HCT116 (cell line): ENCODE measurements around the gene BTBD18. TPM values are rescaled to one million over a fixed set of nuclear protein-coding genes. Genes with fewer than 3 reads are reported as not detected.

Experiments used
- ATAC-seq: fragments of 200-7000 bp; cut with Tn5 transposase; 2 replicates; pipeline ENCODE4 v1.9.1; 2020; ENCODE audit warnings: mild to moderate bottlenecking, moderate library complexity
- BruUV-seq: library from RNA; stranded (reverse); fragments of 400-500 nt; replicated peaks from 2 replicates; lab custom pipeline; 2021; lab: Mats Ljungman, UMichigan
- CTCF ChIA-PET: fragments of 300-600 bp; sonication (Branson Sonifier 250); formaldehyde crosslinking; loops from one replicate; lab custom pipeline; 2021; ENCODE audit warnings: antibody characterized with exemption; lab: Charles Lee
- POLR2A ChIA-PET: fragments of 300-600, 350-600 bp; sonication (Branson Sonifier 250); formaldehyde crosslinking; loops from one replicate; lab custom pipeline; 2021; ENCODE audit warnings: antibody characterized with exemption; lab: Charles Lee
- RAD21 ChIA-PET, 2 experiments: fragments of 300-600 bp; sonication (Branson Sonifier 250); formaldehyde crosslinking; loops; one replicate each; lab custom pipeline; 2023; ENCODE audit warnings: low total read pairs in 2 of 2; ENCODE audit not compliant: uncharacterized antibody in 2 of 2, unreplicated experiment in 2 of 2, low non-redundant PET in 1 of 2; lab: Charles Lee
- DNase-seq: peaks from one replicate; pipeline ENCODE4 v3.0.0-alpha.2; 2010; ENCODE audit warnings: low read depth, low spot score
- H2AFZ ChIP-seq: fragments of 200-600 bp; shearing (Covaris generic), sonication (generic); 2 replicates; pipeline ENCODE4 v1.6.1; 2017; ENCODE audit warnings: low read depth, mixed run types, mixed read lengths, antibody characterized with exemption, low read length; ENCODE audit not compliant: poor library complexity, severe bottlenecking
- H3K27ac ChIP-seq: 2 replicates; pipeline ENCODE4 v1.5.1; 2012; ENCODE audit warnings: low read depth, low read length
- H3K27me3 ChIP-seq: fragments of 200-600 bp; sonication (generic); 2 replicates; pipeline ENCODE4 v1.6.1; 2016; ENCODE audit warnings: mixed run types, low read length, mixed read lengths; ENCODE audit not compliant: insufficient read depth
- H3K36me3 ChIP-seq, 2 experiments: fragments of 200-500 bp in 1 of 2; fragments of 200-600 bp in 1 of 2; sonication (Bioruptor generic) in 1 of 2; sonication (generic) in 1 of 2; 2 replicates each; pipeline versions ENCODE4 v1.5.1 to v1.6.1; 2014 to 2016; ENCODE audit warnings: low read length in 2 of 2, inconsistent platforms in 1 of 2, mixed read lengths in 1 of 2, mixed run types in 1 of 2; ENCODE audit not compliant: insufficient read depth in 2 of 2, control insufficient read depth in 1 of 2
- H3K4me1 ChIP-seq, 2 experiments: fragments of 200-600 bp in 1 of 2; sonication (generic) in 1 of 2; 2 replicates each; pipeline versions ENCODE4 v1.5.1 to v1.6.1; 2012 to 2017; ENCODE audit warnings: low read length in 2 of 2, inconsistent platforms in 1 of 2, mild to moderate bottlenecking in 1 of 2, mixed read lengths in 1 of 2, mixed run types in 1 of 2, moderate library complexity in 1 of 2; ENCODE audit not compliant: insufficient read depth in 2 of 2, control insufficient read depth in 1 of 2
- H3K4me2 ChIP-seq: fragments of 200-600 bp; sonication (generic); 2 replicates; pipeline ENCODE4 v1.6.1; 2017; ENCODE audit warnings: mixed run types, low read length, mixed read lengths
- H3K4me3 ChIP-seq, 2 experiments: fragments of 200-600 bp in 1 of 2; sonication (generic) in 1 of 2; replicated peaks in 1 of 2; 2 replicates each; pipeline ENCODE4 v1.5.1; 2011 to 2016; ENCODE audit warnings: low read length in 2 of 2, control low read depth in 1 of 2, low read depth in 1 of 2, mild to moderate bottlenecking in 1 of 2, mixed read lengths in 1 of 2, mixed run types in 1 of 2
- H3K79me2 ChIP-seq: fragments of 200-600 bp; sonication (generic); 2 replicates; pipeline ENCODE4 v1.6.1; 2017; ENCODE audit warnings: mild to moderate bottlenecking, mixed run types, low read length, moderate library complexity, mixed read lengths; ENCODE audit not compliant: insufficient read depth
- H3K9ac ChIP-seq: fragments of 200-600 bp; sonication (generic); 2 replicates; pipeline ENCODE4 v1.6.1; 2016; ENCODE audit warnings: low read length, mixed read lengths
- H3K9me2 ChIP-seq: fragments of 200-600 bp; sonication (generic), shearing (Covaris generic); 2 replicates; pipeline ENCODE4 v1.6.1; 2017; ENCODE audit warnings: mixed run types, mild to moderate bottlenecking, moderate library complexity; ENCODE audit not compliant: insufficient read depth
- H3K9me3 ChIP-seq, 2 experiments: fragments of 200-500 bp in 1 of 2; fragments of 200-600 bp in 1 of 2; sonication (Bioruptor generic) in 1 of 2; sonication (generic) in 1 of 2; 2 replicates each; pipeline ENCODE4 v1.6.1; 2014 to 2017; ENCODE audit warnings: low read length in 2 of 2, mixed read lengths in 2 of 2, inconsistent platforms in 1 of 2, low read depth in 1 of 2, mild to moderate bottlenecking in 1 of 2, mixed run types in 1 of 2, moderate library complexity in 1 of 2; ENCODE audit not compliant: control insufficient read depth in 1 of 2, insufficient read depth in 1 of 2
- H4K20me1 ChIP-seq: fragments of 200-600 bp; sonication (generic), shearing (Covaris generic); 2 replicates; pipeline ENCODE4 v1.6.1; 2017; ENCODE audit warnings: mixed run types, mild to moderate bottlenecking, moderate library complexity; ENCODE audit not compliant: insufficient read depth
- ATF3 ChIP-seq: IDR thresholded peaks from 2 replicates; pipeline ENCODE4 v1.6.1; 2012
- CBX3 ChIP-seq: IDR thresholded peaks from 2 replicates; pipeline ENCODE4 v1.6.1; 2012; ENCODE audit warnings: low read depth
- CEBPB ChIP-seq: IDR thresholded peaks from 2 replicates; pipeline ENCODE4 v1.6.1; 2012; ENCODE audit warnings: low read depth
- EZH2 ChIP-seq: fragments of 200-600 bp; sonication (generic); IDR thresholded peaks from 2 replicates; pipeline ENCODE4 v1.6.1; 2017; ENCODE audit warnings: antibody characterized with exemption, mixed run types
- POLR2AphosphoS5 ChIP-seq: IDR thresholded peaks from 2 replicates; pipeline ENCODE4 v1.6.1; 2011; ENCODE audit warnings: mild to moderate bottlenecking, low read depth, low read length, moderate library complexity
- RAD21 ChIP-seq: IDR thresholded peaks from 2 replicates; pipeline ENCODE4 v1.6.1; 2012; ENCODE audit warnings: low read depth, mild to moderate bottlenecking
- SIN3A ChIP-seq: IDR thresholded peaks from 2 replicates; pipeline ENCODE4 v1.6.1; 2012; ENCODE audit warnings: low read depth
- SP1 ChIP-seq: IDR thresholded peaks from 2 replicates; pipeline ENCODE4 v1.6.1; 2012; ENCODE audit warnings: low read depth
- YY1 ChIP-seq: IDR thresholded peaks from 2 replicates; pipeline ENCODE4 v1.6.1; 2011; ENCODE audit warnings: low read length, low read depth, moderate library complexity, mild to moderate bottlenecking; ENCODE audit not compliant: insufficient replicate concordance; ENCODE audit errors: extremely low read depth
- ZFX ChIP-seq: fragments of 450-650 bp; IDR thresholded peaks from 2 replicates; pipeline ENCODE4 v1.6.1; 2017
- intact Hi-C: fragments of 100-400 bp; cut with micrococcal nuclease; formaldehyde crosslinking; loops from 2 replicates; pipeline ENCODE4 v1.10.0; 2022
- total RNA-seq: library from RNA; stranded (reverse); gene quantifications from one replicate; pipeline ENCODE4 v1.2.1, GENCODE V29; 2021; ENCODE audit not compliant: unreplicated experiment
- TF ChIP-seq, protein P1 (sequence below), 3 experiments: fragments of 200-600 bp in 1 of 3; sonication (generic) in 1 of 3; IDR thresholded peaks in 2 of 3; conservative IDR thresholded peaks in 1 of 3; 2 replicates each; pipeline ENCODE4 v1.5.1; 2012 to 2017; ENCODE audit warnings: low read depth in 2 of 3, low read length in 2 of 3, antibody characterized with exemption in 1 of 3, borderline replicate concordance in 1 of 3, control low read depth in 1 of 3, mild to moderate bottlenecking in 1 of 3, mixed read lengths in 1 of 3, mixed run types in 1 of 3, moderate library complexity in 1 of 3; ENCODE audit not compliant: insufficient read depth in 1 of 3
- TF ChIP-seq, protein P2 (sequence below): IDR thresholded peaks from 2 replicates; pipeline ENCODE4 v1.6.1; 2012

BTBD18 gene
- total RNA-seq, 1 experiment from 2014 or later: not detected

GRCh38 chr11:57752954-57753353 lies 1.3 kb upstream of the BTBD18 start:
- ChIA-PET POLR2A (interaction anchor here (2.2 kb wide), 1 partner anchor 47 kb away, joined by 12 read pairs; no protein-coding TSS in a partner anchor), CTCF (interaction anchor here (2.2 to 6.2 kb wide), 2 partner anchors 25 to 48 kb away, joined by 12 to 95 read pairs; no protein-coding TSS in a partner anchor), RAD21 (interaction anchor here in 1 of 2 experiments (0.9 kb wide), 1 partner anchor 46 kb away, joined by 4 read pairs; no protein-coding TSS in a partner anchor)
- TF ChIP-seq CBX3 (no peak), RAD21 (no peak), SP1 (no peak), SIN3A (no peak), EZH2 (no peak), YY1 (no peak), POLR2AphosphoS5 (no peak), CEBPB (no peak), ZFX (no peak), ATF3 (no peak)
- TF ChIP-seq, protein P1, sequence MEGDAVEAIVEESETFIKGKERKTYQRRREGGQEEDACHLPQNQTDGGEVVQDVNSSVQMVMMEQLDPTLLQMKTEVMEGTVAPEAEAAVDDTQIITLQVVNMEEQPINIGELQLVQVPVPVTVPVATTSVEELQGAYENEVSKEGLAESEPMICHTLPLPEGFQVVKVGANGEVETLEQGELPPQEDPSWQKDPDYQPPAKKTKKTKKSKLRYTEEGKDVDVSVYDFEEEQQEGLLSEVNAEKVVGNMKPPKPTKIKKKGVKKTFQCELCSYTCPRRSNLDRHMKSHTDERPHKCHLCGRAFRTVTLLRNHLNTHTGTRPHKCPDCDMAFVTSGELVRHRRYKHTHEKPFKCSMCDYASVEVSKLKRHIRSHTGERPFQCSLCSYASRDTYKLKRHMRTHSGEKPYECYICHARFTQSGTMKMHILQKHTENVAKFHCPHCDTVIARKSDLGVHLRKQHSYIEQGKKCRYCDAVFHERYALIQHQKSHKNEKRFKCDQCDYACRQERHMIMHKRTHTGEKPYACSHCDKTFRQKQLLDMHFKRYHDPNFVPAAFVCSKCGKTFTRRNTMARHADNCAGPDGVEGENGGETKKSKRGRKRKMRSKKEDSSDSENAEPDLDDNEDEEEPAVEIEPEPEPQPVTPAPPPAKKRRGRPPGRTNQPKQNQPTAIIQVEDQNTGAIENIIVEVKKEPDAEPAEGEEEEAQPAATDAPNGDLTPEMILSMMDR (IDR thresholded peaks at IDR 0.05 in 2 of 3, conservative IDR thresholded peaks at IDR 0.05 in 1 of 3; ENCODE audit: borderline replicate concordance in 1 of 3, insufficient read depth in 1 of 3, low read depth in 2 of 3, low read length in 2 of 3): no peak
- TF ChIP-seq, protein P2, sequence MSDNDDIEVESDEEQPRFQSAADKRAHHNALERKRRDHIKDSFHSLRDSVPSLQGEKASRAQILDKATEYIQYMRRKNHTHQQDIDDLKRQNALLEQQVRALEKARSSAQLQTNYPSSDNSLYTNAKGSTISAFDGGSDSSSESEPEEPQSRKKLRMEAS: no peak
- H2AFZ ChIP-seq: no peak overlapping the region
- no peak overlapping the region for H3K4me2 ChIP-seq
- H4K20me1 ChIP-seq: no peaks in the 10 kb centered on the region
- BruUV-seq: no TSS peak
- DNase-seq: no peak
- intact Hi-C loops: loop anchor here (5.0 kb wide), 1 partner anchor 769 kb away; no protein-coding TSS in a partner anchor
- H3K9ac ChIP-seq: no peak overlapping the region
- no peaks in the 10 kb centered on the region for H3K9me2 ChIP-seq
- H3K79me2 ChIP-seq: no peaks in the 10 kb centered on the region
- no peaks in the 10 kb centered on the region for H3K9me3 ChIP-seq
- no peak for ATAC-seq
- no peak overlapping the region for H3K4me3 ChIP-seq
- H3K36me3 ChIP-seq: no peaks in the 10 kb centered on the region
- no peaks in the 10 kb centered on the region for H3K27me3 ChIP-seq
- H3K27ac ChIP-seq: no peak overlapping the region
- peaks cover 2 to 12% of the 10 kb centered on the region in 2 experiments; a peak in 2 of 4 replicates for H3K4me1 ChIP-seq
